ENCODE measurements around the gene GP1BA. TPM values are rescaled to one million over a fixed set of nuclear protein-coding genes. Genes with fewer than 3 reads are reported as not detected.

Gene GP1BA
- polyA plus RNA-seq, 3 donors from 2014 or later, result 0.38 to 1.3 TPM; not detected in 1

- Mint-ChIP-seq H3K27me3 (ENCODE audit: low read depth in 3 of 3) (peaks cover 0 to 2% (median 0%) of the 10 kb centered on the region in 3 donors), H3K27ac (peak overlapping the region in 2 of 6 donors; percentile 34 to 68), H3K36me3 (peaks cover 4 to 12% (median 7%) of the 10 kb centered on the region in 3 donors), H3K9me3 (no peaks in the 10 kb centered on the region), H3K4me1 (peaks cover 14% of the 10 kb centered on the region in 2 donors), H3K4me3 (peak overlapping the region in 2 of 5 donors; percentile 47 to 57)
- DNase-seq, result no peak
Observed at GRCh38 chr17:4969551-4970173, 37.6 kb downstream of the GP1BA start.

GRCh38 chr17:4970273-4970672, 38.2 kb downstream of the GP1BA start:
- DNase-seq, result no peak
- Mint-ChIP-seq H3K27me3 (ENCODE audit: low read depth in 3 of 3) (peaks cover 0 to 2% (median 0%) of the 10 kb centered on the region in 3 donors), H3K36me3 (peaks cover 7 to 12% (median 9%) of the 10 kb centered on the region in 3 donors), H3K9me3 (no peaks in the 10 kb centered on the region), H3K4me3 (peak overlapping the region in 2 of 5 donors; percentile 9 to 27), H3K4me1 (peaks cover 11 to 13% of the 10 kb centered on the region in 2 donors), H3K27ac (peak overlapping the region in 3 of 6 donors; percentile 26 to 70 (median 31))

- Mint-ChIP-seq H3K27me3 (ENCODE audit: low read depth in 3 of 3) (no peaks in the 10 kb centered on the region), H3K36me3 (peaks cover 12 to 15% (median 12%) of the 10 kb centered on the region in 3 donors), H3K9me3 (no peaks in the 10 kb centered on the region), H3K4me1 (peaks cover 0 to 2% of the 10 kb centered on the region in 2 donors), H3K27ac (peak overlapping the region in 1 of 6 donors; percentile 57), H3K4me3 (no peak overlapping the region)
- no peak for DNase-seq
Observed at GRCh38 chr17:4971826-4972225, 39.7 kb downstream of the GP1BA start.

GRCh38 chr17:4972322-4972721, 40.2 kb downstream of the GP1BA start:
- H3K36me3 Mint-ChIP-seq, result peaks cover 12 to 19% (median 12%) of the 10 kb centered on the region in 3 donors
- no peaks in the 10 kb centered on the region for H3K9me3 Mint-ChIP-seq
- H3K27me3 Mint-ChIP-seq (ENCODE audit: low read depth in 3 of 3), result no peaks in the 10 kb centered on the region
- peak overlapping the region in 1 of 6 donors; percentile 45 for H3K27ac Mint-ChIP-seq
- DNase-seq, result no peak
- H3K4me1 Mint-ChIP-seq, result peaks cover 0 to 2% of the 10 kb centered on the region in 2 donors
- H3K4me3 Mint-ChIP-seq, result no peak overlapping the region

- Mint-ChIP-seq H3K4me1 (peaks cover 0 to 2% of the 10 kb centered on the region in 2 donors), H3K9me3 (no peaks in the 10 kb centered on the region), H3K4me3 (no peak overlapping the region), H3K36me3 (peaks cover 12 to 22% (median 12%) of the 10 kb centered on the region in 3 donors), H3K27ac (peak overlapping the region in 2 of 6 donors; percentile 35 to 45), H3K27me3 (ENCODE audit: low read depth in 3 of 3) (no peaks in the 10 kb centered on the region)
- no peak for DNase-seq
Observed at GRCh38 chr17:4972752-4973151, 40.7 kb downstream of the GP1BA start.

- peaks cover 12 to 27% (median 12%) of the 10 kb centered on the region in 3 donors for H3K36me3 Mint-ChIP-seq
- H3K4me1 Mint-ChIP-seq, result peaks cover 0 to 2% of the 10 kb centered on the region in 2 donors
- H3K4me3 Mint-ChIP-seq, result no peak overlapping the region
- no peaks in the 10 kb centered on the region for H3K9me3 Mint-ChIP-seq
- H3K27ac Mint-ChIP-seq, result peak overlapping the region in 1 of 6 donors; percentile 35
- DNase-seq, result no peak
- H3K27me3 Mint-ChIP-seq (ENCODE audit: low read depth in 3 of 3), result no peaks in the 10 kb centered on the region
Observed at GRCh38 chr17:4973256-4974114, 41.4 kb downstream of the GP1BA start.

- peaks cover 12 to 27% (median 12%) of the 10 kb centered on the region in 3 donors for H3K36me3 Mint-ChIP-seq
Observed at GRCh38 chr17:4974115-4974670, 42.1 kb downstream of the GP1BA start.

GRCh38 chr17:4978726-4979125, 46.6 kb downstream of the GP1BA start:
- H3K27ac Mint-ChIP-seq, result no peak overlapping the region
- H3K36me3 Mint-ChIP-seq, result peaks cover 9 to 41% (median 19%) of the 10 kb centered on the region in 3 donors
- H3K27me3 Mint-ChIP-seq (ENCODE audit: low read depth in 3 of 3), result peaks cover 0 to 2% (median 0%) of the 10 kb centered on the region in 3 donors
- peaks cover 8 to 10% of the 10 kb centered on the region in 2 donors for H3K4me1 Mint-ChIP-seq
- DNase-seq, result no peak
- H3K4me3 Mint-ChIP-seq, result no peak overlapping the region
- no peaks in the 10 kb centered on the region for H3K9me3 Mint-ChIP-seq

More at GRCh38 chr17:4974115-4974670, 42.1 kb downstream of the GP1BA start:
- no peak overlapping the region for H3K4me3 Mint-ChIP-seq
- peaks cover 0 to 2% of the 10 kb centered on the region in 2 donors for H3K4me1 Mint-ChIP-seq
- DNase-seq, result no peak
- H3K9me3 Mint-ChIP-seq, result no peaks in the 10 kb centered on the region
- no peaks in the 10 kb centered on the region for H3K27me3 Mint-ChIP-seq (ENCODE audit: low read depth in 3 of 3)
- H3K27ac Mint-ChIP-seq, result no peak overlapping the region

GRCh38 chr17:4980644-4981216, 48.7 kb downstream of the GP1BA start:
- Mint-ChIP-seq H3K27ac (peak overlapping the region; percentile 27 to 83 (median 45)), H3K9me3 (no peaks in the 10 kb centered on the region), H3K4me1 (peaks cover 12 to 13% of the 10 kb centered on the region in 2 donors), H3K36me3 (peaks cover under 1 to 36% (median 8%) of the 10 kb centered on the region in 3 donors), H3K4me3 (no peak overlapping the region), H3K27me3 (ENCODE audit: low read depth in 3 of 3) (peaks cover 0 to 2% (median 0%) of the 10 kb centered on the region in 3 donors)
- peak; percentile 40 to 53 (median 48) for DNase-seq

GRCh38 chr17:4982305-4982704, 50.2 kb downstream of the GP1BA start:
- peaks cover 23% of the 10 kb centered on the region in 2 donors for H3K4me1 Mint-ChIP-seq
- peaks cover 0 to 30% (median 7%) of the 10 kb centered on the region in 3 donors for H3K36me3 Mint-ChIP-seq
- peaks cover 0 to 2% (median 0%) of the 10 kb centered on the region in 3 donors for H3K27me3 Mint-ChIP-seq (ENCODE audit: low read depth in 3 of 3)
- DNase-seq, result no peak
- peak overlapping the region in 2 of 6 donors; percentile 33 to 67 for H3K27ac Mint-ChIP-seq
- no peak overlapping the region for H3K4me3 Mint-ChIP-seq
- no peaks in the 10 kb centered on the region for H3K9me3 Mint-ChIP-seq

Other genes starting within 250 kb of the GP1BA start
- 10 to 100 TPM in 1 of 3 donors, 1 to 10 TPM in 2; 3.8 to 11.1 (median 4.6) TPM for gene PELP1, start 228.1 kb upstream of the GP1BA start, polyA plus RNA-seq
- gene ARRB2, start 221.6 kb upstream of the GP1BA start, polyA plus RNA-seq, result 10 to 100 TPM; 46.0 to 70.9 (median 60.4) TPM
- gene MED11, start 200.8 kb upstream of the GP1BA start, polyA plus RNA-seq, result 10 to 100 TPM; 26.2 to 52.1 (median 37.6) TPM
- not detected for gene ZMYND15, start 192.4 kb upstream of the GP1BA start, polyA plus RNA-seq
- gene CXCL16, start 192.3 kb upstream of the GP1BA start, polyA plus RNA-seq, result 1 to 10 TPM; 1.1 to 2.2 (median 1.1) TPM
- gene TM4SF5, start 160.4 kb upstream of the GP1BA start, polyA plus RNA-seq, result not detected
- not detected for gene VMO1, start 145.9 kb upstream of the GP1BA start, polyA plus RNA-seq
- under 1 TPM in 2 of 3 donors, not detected in 1; 0.57 to 0.74 TPM for gene GLTPD2, start 143.3 kb upstream of the GP1BA start, polyA plus RNA-seq
- gene PSMB6, start 136.1 kb upstream of the GP1BA start, polyA plus RNA-seq, result 100 to 1,000 TPM; 327 to 701 (median 348) TPM
- 1 to 10 TPM in 1 of 3 donors, under 1 TPM in 1, not detected in 1; 0.78 to 2.0 TPM for gene PLD2, start 125.1 kb upstream of the GP1BA start, polyA plus RNA-seq
- 10 to 100 TPM in 1 of 3 donors, 1 to 10 TPM in 2; 2.0 to 13.5 (median 3.8) TPM for gene MINK1, start 98.9 kb upstream of the GP1BA start, polyA plus RNA-seq
- 1 to 10 TPM in 2 of 3 donors, under 1 TPM in 1; 0.22 to 1.7 (median 1.3) TPM for gene C17orf107, start 32.7 kb upstream of the GP1BA start, polyA plus RNA-seq
- 1 to 10 TPM; 2.7 to 4.9 (median 3.9) TPM for gene CHRNE, start 29.2 kb upstream of the GP1BA start, polyA plus RNA-seq
- gene SLC25A11, start 7.8 kb downstream of the GP1BA start, polyA plus RNA-seq, result 100 to 1,000 TPM; 139 to 196 (median 139) TPM
- 10 to 100 TPM; 62.3 to 78.2 (median 73.1) TPM for gene RNF167, start 8.0 kb downstream of the GP1BA start, polyA plus RNA-seq
- 1,000 to 10,000 TPM; 3,573 to 4,444 (median 3,740) TPM for gene PFN1, start 16.3 kb downstream of the GP1BA start, polyA plus RNA-seq
- gene ENO3, start 18.8 kb downstream of the GP1BA start, polyA plus RNA-seq, result 1 to 10 TPM; 1.6 to 4.2 (median 4.1) TPM
- 100 to 1,000 TPM; 117 to 164 (median 155) TPM for gene SPAG7, start 35.5 kb downstream of the GP1BA start, polyA plus RNA-seq
- 10 to 100 TPM in 2 of 3 donors, 1 to 10 TPM in 1; 2.5 to 22.9 (median 12.0) TPM for gene CAMTA2, start 55.4 kb downstream of the GP1BA start, polyA plus RNA-seq
- under 1 TPM in 2 of 3 donors, not detected in 1; 0.29 to 0.35 TPM for gene INCA1, start 65.2 kb downstream of the GP1BA start, polyA plus RNA-seq
- 1 to 10 TPM in 2 of 3 donors, under 1 TPM in 1; 0.76 to 5.7 (median 4.0) TPM for gene KIF1C, start 65.7 kb downstream of the GP1BA start, polyA plus RNA-seq
- not detected for gene SLC52A1, start 103.1 kb downstream of the GP1BA start, polyA plus RNA-seq
- under 1 TPM in 2 of 3 donors, not detected in 1; 0.51 to 0.61 TPM for gene ZFP3, start 146.2 kb downstream of the GP1BA start, polyA plus RNA-seq
- gene ZNF232, start 179.6 kb downstream of the GP1BA start, polyA plus RNA-seq, result 1 to 10 TPM; 1.8 to 9.8 (median 4.4) TPM
- under 1 TPM; 0.03 to 0.12 (median 0.03) TPM for gene USP6, start 183.8 kb downstream of the GP1BA start, polyA plus RNA-seq